ENCODE results near the gene FEZ2.

DNA sequence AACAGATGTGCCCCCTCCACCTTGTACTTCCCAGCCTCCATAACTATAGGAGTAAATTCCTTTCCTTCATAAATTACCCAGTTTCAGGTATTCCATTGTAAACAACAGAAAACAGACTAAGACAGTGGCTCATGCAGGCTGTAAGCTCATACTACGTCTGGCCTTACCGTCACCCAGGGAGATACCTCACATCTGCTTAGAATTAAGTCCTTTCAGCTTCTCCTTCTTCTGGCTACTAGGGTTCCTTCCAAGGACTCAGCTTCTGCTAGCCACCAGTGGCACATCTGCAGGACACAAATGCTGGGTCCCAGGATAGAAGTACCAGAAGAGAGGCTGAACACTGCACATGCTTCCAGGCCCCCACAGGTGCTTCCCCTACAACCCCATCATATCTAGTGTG lies 22.4 kb upstream of the FEZ2 start:
- TF ChIP-seq, protein P1, sequence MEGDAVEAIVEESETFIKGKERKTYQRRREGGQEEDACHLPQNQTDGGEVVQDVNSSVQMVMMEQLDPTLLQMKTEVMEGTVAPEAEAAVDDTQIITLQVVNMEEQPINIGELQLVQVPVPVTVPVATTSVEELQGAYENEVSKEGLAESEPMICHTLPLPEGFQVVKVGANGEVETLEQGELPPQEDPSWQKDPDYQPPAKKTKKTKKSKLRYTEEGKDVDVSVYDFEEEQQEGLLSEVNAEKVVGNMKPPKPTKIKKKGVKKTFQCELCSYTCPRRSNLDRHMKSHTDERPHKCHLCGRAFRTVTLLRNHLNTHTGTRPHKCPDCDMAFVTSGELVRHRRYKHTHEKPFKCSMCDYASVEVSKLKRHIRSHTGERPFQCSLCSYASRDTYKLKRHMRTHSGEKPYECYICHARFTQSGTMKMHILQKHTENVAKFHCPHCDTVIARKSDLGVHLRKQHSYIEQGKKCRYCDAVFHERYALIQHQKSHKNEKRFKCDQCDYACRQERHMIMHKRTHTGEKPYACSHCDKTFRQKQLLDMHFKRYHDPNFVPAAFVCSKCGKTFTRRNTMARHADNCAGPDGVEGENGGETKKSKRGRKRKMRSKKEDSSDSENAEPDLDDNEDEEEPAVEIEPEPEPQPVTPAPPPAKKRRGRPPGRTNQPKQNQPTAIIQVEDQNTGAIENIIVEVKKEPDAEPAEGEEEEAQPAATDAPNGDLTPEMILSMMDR (IDR thresholded peaks at IDR 0.05), result no peak
- TF ChIP-seq POLR2A (IDR thresholded peaks at IDR 0.05) (no peak), EP300 (IDR thresholded peaks at IDR 0.05) (no peak)

All from tibial nerve (tissue), 4 donors.